Caco-2 (cell line): ENCODE results near the gene PSMD1. TPM values are rescaled to one million over a fixed set of nuclear protein-coding genes. Genes with fewer than 3 reads are reported as not detected.

Experiments used
- Bru-seq: library from RNA; stranded (reverse); fragments of 400-500 nt; gene quantifications from one replicate; lab custom pipeline; 2021; lab: Mats Ljungman, UMichigan
- BruChase-seq, 2 experiments: library from RNA; stranded (reverse); fragments of 400-500 nt; gene quantifications; one replicate each; lab custom pipeline; 2021; lab: Mats Ljungman, UMichigan
- BruUV-seq: library from RNA; stranded (reverse); fragments of 400-500 nt; replicated peaks from 2 replicates; lab custom pipeline; 2021; lab: Mats Ljungman, UMichigan
- CTCF ChIA-PET: fragments of 300-600 bp; sonication (Branson Sonifier 250); formaldehyde crosslinking; loops from one replicate; lab custom pipeline; 2022; ENCODE audit warnings: antibody characterized with exemption; lab: Charles Lee
- POLR2A ChIA-PET: fragments of 300-600 bp; sonication (Branson Sonifier 250); formaldehyde crosslinking; loops from one replicate; lab custom pipeline; 2022; ENCODE audit warnings: antibody characterized with exemption; lab: Charles Lee
- DNase-seq, 2 experiments: peaks; one replicate each; pipeline versions ENCODE4 v3.0.0 to v3.0.0-alpha.2; 2020 to 2022
- H3K27me3 ChIP-seq: replicated peaks from 2 replicates; pipeline ENCODE4 v1.6.0; 2011; ENCODE audit warnings: low read length; ENCODE audit not compliant: control insufficient read depth, insufficient read depth
- H3K36me3 ChIP-seq: 2 replicates; pipeline ENCODE4 v1.5.1; 2011; ENCODE audit warnings: low read length; ENCODE audit not compliant: control insufficient read depth, insufficient read depth
- H3K4me1 ChIP-seq: fragments of 250-450 bp; sonication (Bioruptor Pico); 2 replicates; pipeline ENCODE4 v1.5.1; 2020; ENCODE audit warnings: mild to moderate bottlenecking
- H3K4me3 ChIP-seq: 2 replicates; pipeline ENCODE4 v1.5.1; 2011; ENCODE audit warnings: low read depth, mild to moderate bottlenecking, control low read depth, low read length
- H3K9me3 ChIP-seq: fragments of 250-450 bp; sonication (Bioruptor Pico); 2 replicates; pipeline ENCODE4 v1.5.1; 2020; ENCODE audit warnings: mild to moderate bottlenecking, moderate library complexity
- H3K27ac Mint-ChIP-seq: one replicate; pipeline ENCODE4 v1.8.0; 2022; ENCODE audit warnings: mixed read lengths; ENCODE audit not compliant: unreplicated experiment
- H3K27me3 Mint-ChIP-seq: one replicate; pipeline ENCODE4 v1.8.0; 2022; ENCODE audit warnings: mixed read lengths; ENCODE audit not compliant: insufficient read depth, unreplicated experiment
- H3K36me3 Mint-ChIP-seq: one replicate; pipeline ENCODE4 v1.8.0; 2022; ENCODE audit warnings: mild to moderate bottlenecking, mixed read lengths; ENCODE audit not compliant: insufficient read depth, unreplicated experiment
- H3K4me1 Mint-ChIP-seq: one replicate; pipeline ENCODE4 v1.8.0; 2022; ENCODE audit warnings: low read depth, mixed read lengths; ENCODE audit not compliant: unreplicated experiment
- H3K4me3 Mint-ChIP-seq: one replicate; pipeline ENCODE4 v1.8.0; 2022; ENCODE audit warnings: mild to moderate bottlenecking, moderate library complexity, mixed read lengths; ENCODE audit not compliant: unreplicated experiment
- H3K9me3 Mint-ChIP-seq: one replicate; pipeline ENCODE4 v1.8.0; 2022; ENCODE audit warnings: mixed read lengths; ENCODE audit not compliant: unreplicated experiment
- CTCF ChIP-seq, 2 experiments: fragments of 200-600 bp in 1 of 2; IDR thresholded peaks; 1 replicate in 1 of 2; 2 replicates in 1 of 2; pipeline versions ENCODE4 v1.5.1 to v1.8.0; 2011 to 2022; ENCODE audit warnings: antibody characterized with exemption in 1 of 2, control low read depth in 1 of 2, inconsistent platforms in 1 of 2, low read depth in 1 of 2, low read length in 1 of 2, mild to moderate bottlenecking in 1 of 2, moderate library complexity in 1 of 2; ENCODE audit not compliant: insufficient read depth in 1 of 2, severe bottlenecking in 1 of 2, unreplicated experiment in 1 of 2
- intact Hi-C: fragments of 100-400 bp; cut with micrococcal nuclease; formaldehyde crosslinking; loops from one replicate; pipeline ENCODE4 v1.10.0; 2022; ENCODE audit not compliant: unreplicated experiment
- long read RNA-seq: library from polyadenylated mRNA; stranded (forward); transcript quantifications from one replicate; pipeline ENCODE4 v2.0.0, GENCODE V29; 2022
- total RNA-seq: library from RNA; stranded (reverse); gene quantifications from 2 replicates; pipeline ENCODE4 v1.2.3, GENCODE V29; 2022

Gene PSMD1
- 120 and 126 TPM in 2 replicates for total RNA-seq
- percentile 89 among the genes with signal in this experiment for Bru-seq, nascent RNA
- percentile 81 among the genes with signal in this experiment for BruChase-seq, experiment 1, labeled RNA remaining after a 2-hour chase
- BruChase-seq, experiment 2, labeled RNA remaining after a 6-hour chase = percentile 88 among the genes with signal in this experiment
- long read RNA-seq, transcript PSMD1-201 (25 exons, 3,326 nt) = major isoform, 267 of 319 reads
- long read RNA-seq, partial matches to known transcripts = 30 of 319 reads
- long read RNA-seq, other reads (novel, unspliced or antisense) = 22 of 319 reads

DNA sequence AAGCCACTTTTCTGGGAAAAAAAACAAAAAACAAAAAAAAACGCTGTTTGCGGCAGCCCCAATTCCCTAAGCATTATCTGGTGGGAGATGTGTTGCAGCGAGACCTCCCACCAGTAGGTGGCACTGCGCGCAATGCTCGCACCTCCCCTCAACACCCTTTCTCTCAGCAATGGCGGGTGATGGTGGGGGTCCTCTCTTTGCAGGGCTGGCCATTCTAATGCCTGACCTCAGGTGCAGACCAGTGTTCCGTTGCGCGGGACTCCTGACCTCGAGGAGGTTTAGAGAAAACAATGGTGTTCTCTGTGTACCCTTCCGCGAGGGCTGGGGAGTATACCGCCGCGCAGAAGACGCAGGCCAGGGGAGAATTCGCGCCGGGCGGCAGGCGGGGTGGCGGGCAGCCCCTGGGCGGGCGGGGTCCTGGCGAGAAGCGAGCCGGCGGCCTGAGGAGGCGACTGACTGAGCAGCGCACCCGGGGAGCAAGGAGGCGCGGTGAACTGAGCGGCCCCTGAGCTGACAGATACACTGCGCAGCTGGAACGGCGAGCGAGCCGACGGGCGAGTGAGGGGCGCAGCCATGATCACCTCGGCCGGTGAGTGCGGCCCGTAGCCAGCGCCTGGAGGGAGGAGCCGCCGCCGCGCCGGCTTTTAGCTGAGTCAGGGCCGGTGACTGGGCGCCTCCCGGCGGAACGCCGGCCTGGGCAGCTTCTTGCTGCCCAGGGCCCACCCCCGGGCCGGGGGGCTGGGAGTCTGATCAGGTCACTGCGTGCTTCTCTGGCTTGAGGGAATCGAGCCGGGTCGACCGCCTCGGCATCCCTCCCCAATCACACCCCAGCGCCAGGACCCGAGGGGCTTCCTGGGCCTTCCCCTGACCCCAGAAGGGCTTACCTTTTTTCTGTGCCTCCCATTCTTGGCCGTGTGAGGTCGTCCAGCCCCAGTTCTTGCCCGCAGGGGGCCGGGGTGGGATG, at the start of gene PSMD1:
Gene PSMD1, plus strand, starts transcription at position 415 of the 964 bp plus-strand sequence. Its CDS starts 159 bp downstream, at position 574.
- POLR2A ChIA-PET = no interaction called here

DNA sequence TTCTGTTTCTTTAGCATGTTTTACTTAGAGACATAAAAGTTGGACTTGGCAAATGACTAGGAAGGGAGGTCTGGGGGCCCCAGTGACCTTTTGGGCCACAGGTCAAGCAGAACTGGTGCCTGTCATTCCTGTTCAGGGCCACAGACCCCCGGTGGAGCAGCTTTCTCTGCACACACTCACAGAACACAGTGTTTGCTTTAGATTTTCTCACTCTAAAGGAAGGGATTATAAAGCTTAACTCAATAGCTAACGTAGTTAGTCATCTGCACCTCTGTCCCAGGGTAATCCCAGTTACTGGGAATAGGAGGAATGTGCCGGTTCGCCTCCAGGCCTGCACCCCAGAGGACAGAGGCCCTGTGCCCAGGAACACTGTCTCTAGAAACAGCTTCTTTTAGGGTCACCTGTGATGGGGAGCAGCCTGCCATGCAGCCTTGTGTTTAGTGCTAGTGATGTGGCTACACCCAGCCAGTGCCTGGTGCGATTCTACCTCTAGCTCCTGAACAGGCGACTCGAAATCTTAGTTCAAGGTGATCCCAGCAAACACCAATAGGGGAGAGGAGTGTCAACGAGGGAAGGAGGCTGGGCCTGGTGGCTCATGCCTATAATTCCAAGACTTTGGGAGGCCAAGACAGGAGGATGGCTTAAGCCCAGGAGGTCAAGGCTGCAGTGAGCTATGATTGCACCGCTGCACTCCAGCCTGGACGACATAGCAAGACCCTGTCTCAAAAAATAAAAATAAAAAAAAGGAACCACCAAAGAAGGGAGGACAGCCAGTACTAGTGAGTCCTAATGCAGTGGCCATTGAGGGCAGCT, 49.2 kb upstream of the PSMD1 start:
- Mint-ChIP-seq H3K4me1 (peaks cover 38% of the 10 kb centered on the region), H3K27me3 (no peaks in the 10 kb centered on the region), H3K9me3 (peaks cover 23% of the 10 kb centered on the region), H3K4me3 (peak overlapping the region; percentile 58), H3K27ac (peak overlapping the region; percentile 97), H3K36me3 (peaks cover 23% of the 10 kb centered on the region)
- H3K9me3 ChIP-seq = no peaks in the 10 kb centered on the region
- CTCF ChIA-PET = interaction anchor here (0.5 to 1.4 kb wide), 7 partner anchors 18 to 183 kb away, joined by 3 to 15 read pairs (median 4); no protein-coding TSS in a partner anchor
- H3K36me3 ChIP-seq = no peaks in the 10 kb centered on the region
- no peak for TF ChIP-seq CTCF (IDR thresholded peaks at IDR 0.05; ENCODE audit: insufficient read depth in 1 of 2, low read depth in 1 of 2, low read length in 1 of 2, severe bottlenecking in 1 of 2, unreplicated experiment in 1 of 2)
- POLR2A ChIA-PET = interaction anchor here (0.5 to 1.5 kb wide), 6 partner anchors 30 to 295 kb away, joined by 3 to 15 read pairs (median 3); partner anchors contain the start of gene C2orf72
- no peaks in the 10 kb centered on the region for H3K27me3 ChIP-seq
- H3K4me3 ChIP-seq = no peak overlapping the region
- BruUV-seq = TSS peak; percentile 41
- intact Hi-C loops = loop anchor here (1.0 kb wide), 3 partner anchors 20 to 43 kb away; no protein-coding TSS in a partner anchor
- peaks cover 52% of the 10 kb centered on the region for H3K4me1 ChIP-seq
- DNase-seq = peak; percentile 91 to 93

More for the DNA sequence above, at the start of gene PSMD1:
- H3K36me3 Mint-ChIP-seq = peaks cover 40% of the 10 kb centered on the region
- H3K36me3 ChIP-seq = no peaks in the 10 kb centered on the region; the same call in 1 of the 2 replicates
- H3K4me3 Mint-ChIP-seq = peak within 1 kb of the TSS; percentile 93
- CTCF ChIA-PET = interaction anchor here (1.2 kb wide), 1 partner anchor 69 kb away, joined by 6 read pairs; no protein-coding TSS in a partner anchor
- peaks cover 12% of the 10 kb centered on the region for H3K4me1 Mint-ChIP-seq
- no peaks in the 10 kb centered on the region for H3K9me3 ChIP-seq
- peak within 1 kb of the TSS; percentile 92 for H3K4me3 ChIP-seq
- no peaks in the 10 kb centered on the region for H3K27me3 ChIP-seq
- H3K9me3 Mint-ChIP-seq = no peaks in the 10 kb centered on the region
- DNase-seq = peak; percentile 91 to 92
- BruUV-seq = no TSS peak
- peak within 1 kb of the TSS; percentile 99 for H3K27ac Mint-ChIP-seq
- TF ChIP-seq CTCF (IDR thresholded peaks at IDR 0.05; ENCODE audit: insufficient read depth in 1 of 2, low read depth in 1 of 2, low read length in 1 of 2, severe bottlenecking in 1 of 2, unreplicated experiment in 1 of 2) = peak; percentile 70 to 82
- no peaks in the 10 kb centered on the region for H3K27me3 Mint-ChIP-seq
- peaks cover 12% of the 10 kb centered on the region for H3K4me1 ChIP-seq
- intact Hi-C loops = no loop called here
